GM21526 (cell line): ENCODE data around the gene BORCS5.
"Not testable (repeated sequence)": the region's sequence is repeated elsewhere in the genome, so short reads cannot be mapped to it uniquely, and the experiment has no call there.

ENCODE experiments used
- ATAC-seq: cut with Tn5 transposase; IDR thresholded peaks from one replicate; pipeline ENCODE4 v1.9.1; 2021; ENCODE audit warnings: moderate library complexity; ENCODE audit not compliant: unreplicated experiment, low FRiP score

BORCS5 gene

GRCh38 chr12:12384571-12385340 lies 27.9 kb downstream of the BORCS5 start:
- ATAC-seq, result no peak

GRCh38 chr12:12387501-12387900 lies 30.6 kb downstream of the BORCS5 start:
- no peak for ATAC-seq

- no peak for ATAC-seq
These were observed 35.5 kb downstream of the BORCS5 start for GRCh38 chr12:12392413-12392812.

- no peak for ATAC-seq
These were observed 36.3 kb downstream of the BORCS5 start for GRCh38 chr12:12393171-12393570.

- no peak for ATAC-seq
These were observed 39.8 kb downstream of the BORCS5 start for GRCh38 chr12:12396694-12397093.

- ATAC-seq, result no peak
These were observed 40.3 kb downstream of the BORCS5 start for GRCh38 chr12:12397184-12397583.

- ATAC-seq, result no peak
These were observed 41.4 kb downstream of the BORCS5 start for GRCh38 chr12:12398026-12398859.

GRCh38 chr12:12399161-12399560 lies 42.3 kb downstream of the BORCS5 start:
- ATAC-seq, result no peak

- no peak for ATAC-seq
These were observed 43.0 kb downstream of the BORCS5 start for GRCh38 chr12:12399776-12400305.

- ATAC-seq, result no peak
These were observed 43.9 kb downstream of the BORCS5 start for GRCh38 chr12:12400793-12401192.

- ATAC-seq, result no peak
These were observed 46.7 kb downstream of the BORCS5 start for GRCh38 chr12:12403264-12404248.

GRCh38 chr12:12404297-12404696 lies 47.4 kb downstream of the BORCS5 start:
- no peak for ATAC-seq

GRCh38 chr12:12405882-12406281 lies 49.0 kb downstream of the BORCS5 start:
- ATAC-seq, result no peak

- no peak for ATAC-seq
These were observed 49.9 kb downstream of the BORCS5 start for GRCh38 chr12:12406762-12407161.

GRCh38 chr12:12408265-12408690 lies 51.4 kb downstream of the BORCS5 start:
- no peak for ATAC-seq

GRCh38 chr12:12409337-12409736 lies 52.5 kb downstream of the BORCS5 start:
- ATAC-seq, result not testable (repeated sequence)

- ATAC-seq, result no peak
These were observed 59.0 kb downstream of the BORCS5 start for GRCh38 chr12:12415886-12416285.

GRCh38 chr12:12419165-12419564 lies 62.3 kb downstream of the BORCS5 start:
- ATAC-seq, result not testable (repeated sequence)

GRCh38 chr12:12423367-12423766 lies 66.5 kb downstream of the BORCS5 start:
- no peak for ATAC-seq

GRCh38 chr12:12425001-12425400 lies 68.1 kb downstream of the BORCS5 start:
- no peak for ATAC-seq
